ENCODE results near the gene VAMP1. TPM values are rescaled to one million over a fixed set of nuclear protein-coding genes. Genes with fewer than 3 reads are reported as not detected.

Gene VAMP1
- total and polyA plus RNA-seq, 2 of the 8 experiments (the other 6 are each of a cell fraction or from before 2014, with no cell fraction given), result 10.8 to 23.1 TPM

- TF ChIP-seq POLR2A (IDR thresholded peaks at IDR 0.05; ENCODE audit: control extremely low read depth in 1 of 2, low read depth in 2 of 2, low read length in 2 of 2) (peak in 1 of 2 experiments; percentile 70; a peak in 2 of 3 replicates), CREB1 (IDR thresholded peaks at IDR 0.05) (no peak), E2F6 (IDR thresholded peaks at IDR 0.05) (no peak), EGR1 (IDR thresholded peaks at IDR 0.05; ENCODE audit: borderline replicate concordance, low read depth, low read length) (no peak), TEAD4 (IDR thresholded peaks at IDR 0.05; ENCODE audit: low read depth, low read length) (no peak), SRF (IDR thresholded peaks at IDR 0.05; ENCODE audit: low read depth, low read length) (peak; percentile 61; the same call in 1 of the 2 replicates), SIN3A (conservative IDR thresholded peaks at IDR 0.05 in 1 of 2, IDR thresholded peaks at IDR 0.05 in 1 of 2; ENCODE audit: low read depth in 1 of 2, low read length in 2 of 2) (no peak), TAF7 (optimal IDR thresholded peaks at IDR 0.05; ENCODE audit: borderline replicate concordance, low read depth, low read length) (no peak), HDAC6 (IDR thresholded peaks at IDR 0.05; ENCODE audit: low read depth, low read length) (no peak), TBP (IDR thresholded peaks at IDR 0.05; ENCODE audit: low read depth, low read length) (peak; percentile 74), NRF1 (IDR thresholded peaks at IDR 0.05; ENCODE audit: low read depth, low read length) (no peak), CHD1 (IDR thresholded peaks at IDR 0.05; ENCODE audit: low read depth, low read length) (no peak), POLR2AphosphoS5 (IDR thresholded peaks at IDR 0.05; ENCODE audit: low read depth, low read length) (0 out of 2 replicates have a peak, but pooled peaks have one; percentile 32), JUN (IDR thresholded peaks at IDR 0.05; ENCODE audit: low read depth, low read length) (no peak), TAF1 (IDR thresholded peaks at IDR 0.05; ENCODE audit: low read depth, low read length) (peak; percentile 64; the same call in 1 of the 2 replicates), SIX5 (IDR thresholded peaks at IDR 0.05; ENCODE audit: low read depth, low read length) (no peak)
These were observed 36.9 kb upstream of the VAMP1 start (continued) for GRCh38 chr12:6507102-6507998.

Data from H1 (cell line).